DMS53 (cell line): ENCODE data around the gene MEIS1.

Experiments used
- DNase-seq: peaks from one replicate; lab custom pipeline; 2025; lab: John Stamatoyannopoulos, UW

Gene MEIS1

GRCh38 chr2:66434679-66435548 lies at the start of gene MEIS1:
Gene MEIS1 (plus strand): TSS chr2:66435125. CDS start chr2:66435857, 732 bp downstream.
- peak; percentile 97 for DNase-seq

GRCh38 chr2:66387016-66387753 lies 47.7 kb upstream of the MEIS1 start:
- DNase-seq: no peak

GRCh38 chr2:66389651-66390131 lies 45.2 kb upstream of the MEIS1 start:
- DNase-seq: peak; percentile 29

- peak; percentile 20 for DNase-seq
Measured at GRCh38 chr2:66390152-66390551, 44.8 kb upstream of the MEIS1 start.

GRCh38 chr2:66390811-66391210 lies 44.1 kb upstream of the MEIS1 start:
- no peak for DNase-seq

GRCh38 chr2:66391240-66391639 lies 43.7 kb upstream of the MEIS1 start:
- peak; percentile 47 for DNase-seq

DNA sequence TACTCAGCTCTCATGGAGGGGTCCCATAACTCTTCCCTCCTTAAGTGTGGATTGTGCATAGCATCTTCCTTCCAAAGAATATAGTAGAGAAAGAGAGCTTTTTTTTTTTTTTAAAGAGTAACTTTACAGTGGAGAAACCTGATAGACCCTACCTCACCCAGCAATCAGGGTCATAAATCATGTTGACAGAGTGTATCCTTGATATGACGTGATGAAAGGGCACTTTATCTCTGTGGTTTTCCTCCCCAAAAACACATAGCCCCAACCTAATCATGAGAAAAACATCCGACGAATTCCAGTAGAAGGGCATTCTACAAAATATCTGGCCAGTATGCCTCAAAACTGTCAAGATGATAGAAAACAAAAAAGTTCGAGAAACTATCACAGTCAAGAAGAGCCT lies 29.5 kb upstream of the MEIS1 start:
- DNase-seq: no peak

DNA sequence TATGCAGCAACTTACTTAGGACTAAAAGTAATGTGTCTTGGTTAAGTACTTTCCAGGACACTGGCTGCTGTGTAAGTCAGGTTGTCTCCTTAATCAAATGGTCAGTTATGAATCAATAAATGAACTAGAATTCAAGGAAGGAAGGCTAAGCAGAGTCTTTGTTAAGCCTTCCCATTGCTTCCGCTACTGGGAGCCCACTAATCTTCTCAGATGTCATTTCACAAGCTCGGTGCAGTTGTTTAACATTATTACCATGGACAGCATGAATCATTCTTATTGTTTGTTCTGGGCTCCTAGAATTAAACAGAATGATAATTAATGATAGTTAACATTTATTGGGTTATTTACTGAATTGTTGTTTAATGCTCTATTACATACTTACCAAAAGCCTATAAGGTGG lies 26.0 kb upstream of the MEIS1 start:
- no peak for DNase-seq

DNA sequence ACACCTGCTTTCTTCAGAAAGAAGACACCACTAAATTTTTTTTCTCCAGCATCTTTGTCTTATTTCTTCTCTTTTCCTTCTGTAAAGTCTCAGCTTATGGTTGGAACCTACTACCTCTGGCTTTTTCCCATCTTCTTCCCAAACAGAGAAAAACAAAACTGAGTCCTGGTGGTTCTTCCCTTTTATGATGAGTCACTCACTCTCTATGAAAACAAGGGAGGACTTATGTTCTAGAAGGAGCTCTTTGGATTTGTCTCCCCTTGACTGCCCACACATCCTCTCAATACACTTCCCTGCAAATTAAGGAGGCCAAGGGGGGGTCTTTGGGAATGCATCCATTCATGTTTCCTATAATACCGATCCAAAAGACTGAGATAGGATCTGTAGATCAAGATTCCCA lies 22.1 kb upstream of the MEIS1 start:
- DNase-seq: no peak

GRCh38 chr2:66414896-66415295 lies 20.0 kb upstream of the MEIS1 start:
- DNase-seq: no peak

DNA sequence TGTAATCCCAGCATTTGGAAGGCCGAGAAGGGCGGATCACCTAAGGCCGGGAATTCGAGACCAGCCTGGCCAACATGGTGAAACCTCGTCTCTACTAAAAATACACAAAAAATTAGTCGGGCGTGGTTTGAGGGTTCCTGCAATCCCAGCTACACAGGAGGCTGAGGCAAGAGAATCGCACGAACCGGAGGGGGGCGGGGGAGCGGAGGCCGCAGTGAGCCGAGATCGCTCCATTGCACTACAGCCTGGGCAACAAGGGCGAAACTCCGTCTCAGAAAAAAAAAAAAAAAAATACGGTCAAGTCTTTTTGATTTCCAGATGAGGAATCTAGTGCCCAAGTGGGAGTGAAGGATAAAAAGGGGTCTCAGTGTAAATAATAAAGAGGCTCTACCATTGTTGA lies 16.5 kb upstream of the MEIS1 start:
- DNase-seq: no peak

DNA sequence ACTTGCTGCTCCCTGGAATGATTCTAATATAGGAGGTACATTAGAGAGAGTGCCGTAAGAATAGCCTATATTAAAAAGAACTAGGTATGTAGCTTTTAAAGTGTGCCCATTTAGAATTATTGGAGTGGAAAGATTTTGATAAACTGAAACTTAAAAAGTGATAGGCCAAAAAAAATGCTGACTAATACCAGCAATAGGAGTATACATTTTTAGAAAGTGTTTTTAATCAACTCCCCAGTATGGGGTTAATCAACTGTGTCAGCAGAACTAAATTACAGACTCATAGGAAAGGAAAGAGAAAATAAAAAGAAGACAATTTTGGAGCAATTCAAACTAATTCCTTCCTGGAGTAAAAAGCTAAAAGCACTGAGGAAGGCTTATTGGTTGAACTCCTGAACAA lies 13.3 kb upstream of the MEIS1 start:
- DNase-seq: no peak

DNA sequence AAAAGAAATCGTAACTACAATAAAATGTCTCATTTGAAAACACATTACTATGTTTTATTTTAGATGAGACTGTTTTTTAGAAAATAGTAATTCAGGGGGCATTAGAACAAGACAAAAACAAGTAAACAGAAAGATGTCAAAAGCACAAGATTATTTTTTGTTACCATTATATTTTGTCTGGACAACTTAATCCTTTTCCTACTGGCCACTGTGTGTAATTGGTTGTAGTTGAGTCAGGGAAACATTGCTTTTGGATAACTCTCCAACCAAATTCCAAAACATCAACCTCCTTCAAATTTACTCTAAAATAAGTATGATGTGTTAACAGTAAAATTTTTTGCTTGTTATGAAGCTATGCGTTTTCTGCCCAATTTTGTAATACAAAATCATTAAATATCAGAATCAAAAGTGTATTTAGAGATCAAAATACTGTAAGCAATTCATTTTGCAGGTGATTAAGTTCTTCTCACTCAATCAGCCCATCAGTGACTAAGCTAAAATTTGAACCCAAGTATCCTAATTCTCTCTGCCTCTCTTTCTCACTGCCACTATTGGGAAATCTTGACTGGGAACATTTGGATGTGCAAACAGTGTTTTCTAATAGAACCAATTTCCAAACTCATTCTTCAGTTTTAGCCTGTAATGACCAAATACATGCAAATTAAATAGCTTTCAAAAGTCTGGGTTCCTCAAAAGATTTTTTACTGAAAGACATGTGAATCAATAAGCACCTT lies 11.4 kb upstream of the MEIS1 start:
- DNase-seq: no peak

DNA sequence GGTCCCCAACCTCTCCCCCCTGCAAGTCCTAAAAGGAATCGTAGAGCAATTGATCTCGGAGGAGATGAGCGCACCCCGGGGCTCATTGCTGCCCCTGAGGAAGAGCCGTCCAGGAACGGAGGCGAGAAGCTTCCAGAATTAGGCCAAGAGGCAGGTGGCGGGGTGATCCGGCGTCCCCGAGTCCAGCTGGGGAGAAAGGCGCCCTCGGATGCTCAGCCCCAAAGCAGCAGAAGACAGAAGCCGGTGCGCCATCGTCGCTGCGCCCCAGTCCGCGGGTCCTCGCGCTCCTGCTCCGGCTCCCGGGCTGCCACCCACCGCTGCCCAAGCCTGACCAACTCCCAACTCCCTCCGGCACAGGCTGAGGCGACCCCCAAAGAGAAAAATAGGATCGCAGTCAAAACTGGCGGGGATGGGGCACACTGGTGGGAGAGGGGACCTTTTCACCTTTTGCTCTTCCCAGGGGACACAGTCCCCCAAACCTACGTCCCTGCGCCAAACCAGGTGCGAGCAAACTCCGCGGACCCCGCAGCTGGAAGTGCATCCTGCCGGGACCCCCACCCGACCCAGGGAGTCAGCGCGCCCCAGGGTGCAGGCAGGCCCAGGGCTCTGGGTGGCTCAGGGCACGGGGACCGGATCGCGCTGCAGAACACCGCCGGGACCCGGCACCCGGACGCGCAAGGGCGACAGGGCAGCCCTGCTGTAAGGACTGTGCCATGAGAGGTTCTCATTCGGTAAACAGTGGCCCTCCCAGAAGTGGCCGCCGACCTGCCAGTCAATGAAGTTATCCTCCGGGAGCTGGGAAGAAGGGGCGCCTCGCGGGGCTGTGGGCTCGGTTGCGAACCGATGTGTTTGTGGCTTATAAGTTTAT lies 8.4 kb upstream of the MEIS1 start:
- DNase-seq: peak; percentile 72

- peak; percentile 85 for DNase-seq
Measured at GRCh38 chr2:66427300-66427699, 7.6 kb upstream of the MEIS1 start.

- DNase-seq: peak; percentile 81
Measured at GRCh38 chr2:66428986-66429612, 5.8 kb upstream of the MEIS1 start.

GRCh38 chr2:66429693-66430504 lies 5.0 kb upstream of the MEIS1 start:
- DNase-seq: no peak

DNA sequence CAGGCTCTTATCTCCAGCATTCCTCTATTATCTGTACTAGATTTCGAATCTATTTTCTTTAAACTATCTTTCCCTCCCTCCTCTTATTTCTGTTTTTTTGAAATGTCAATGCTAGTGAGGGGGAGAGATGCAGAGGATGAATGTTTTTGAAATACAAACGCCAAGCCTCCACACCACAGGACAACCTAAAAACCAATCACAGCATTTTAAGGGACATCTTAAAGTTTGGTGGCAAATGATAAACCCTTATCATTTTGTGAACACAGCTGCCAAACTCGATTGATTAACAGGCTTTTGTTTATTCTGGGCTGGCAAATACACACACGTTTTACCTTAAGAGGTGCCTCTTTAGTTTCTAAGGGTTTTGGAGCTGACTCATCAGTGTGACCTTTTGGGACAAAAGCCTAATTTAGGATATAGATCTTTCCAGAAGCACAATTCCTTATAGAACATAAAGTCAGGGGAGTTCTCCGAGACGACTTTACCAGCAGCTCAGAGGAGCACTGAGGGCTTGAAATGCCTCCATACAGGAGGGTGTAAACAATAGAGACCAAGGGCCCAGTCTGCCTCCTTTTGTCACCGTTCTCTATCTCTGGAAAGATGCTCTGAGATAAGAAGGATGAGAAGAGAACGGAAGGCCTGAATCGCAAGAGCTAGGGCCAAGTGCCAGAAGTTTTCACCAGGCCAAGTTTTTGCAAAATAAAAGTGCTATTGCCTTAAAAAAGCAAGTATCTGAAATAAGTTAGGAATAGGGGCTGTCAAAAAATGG lies 4.2 kb upstream of the MEIS1 start:
- peak; percentile 24 for DNase-seq

GRCh38 chr2:66431274-66431642 lies 3.7 kb upstream of the MEIS1 start:
- DNase-seq: no peak
